ENCODE results near the gene MPPED1.

MPPED1 gene

DNA sequence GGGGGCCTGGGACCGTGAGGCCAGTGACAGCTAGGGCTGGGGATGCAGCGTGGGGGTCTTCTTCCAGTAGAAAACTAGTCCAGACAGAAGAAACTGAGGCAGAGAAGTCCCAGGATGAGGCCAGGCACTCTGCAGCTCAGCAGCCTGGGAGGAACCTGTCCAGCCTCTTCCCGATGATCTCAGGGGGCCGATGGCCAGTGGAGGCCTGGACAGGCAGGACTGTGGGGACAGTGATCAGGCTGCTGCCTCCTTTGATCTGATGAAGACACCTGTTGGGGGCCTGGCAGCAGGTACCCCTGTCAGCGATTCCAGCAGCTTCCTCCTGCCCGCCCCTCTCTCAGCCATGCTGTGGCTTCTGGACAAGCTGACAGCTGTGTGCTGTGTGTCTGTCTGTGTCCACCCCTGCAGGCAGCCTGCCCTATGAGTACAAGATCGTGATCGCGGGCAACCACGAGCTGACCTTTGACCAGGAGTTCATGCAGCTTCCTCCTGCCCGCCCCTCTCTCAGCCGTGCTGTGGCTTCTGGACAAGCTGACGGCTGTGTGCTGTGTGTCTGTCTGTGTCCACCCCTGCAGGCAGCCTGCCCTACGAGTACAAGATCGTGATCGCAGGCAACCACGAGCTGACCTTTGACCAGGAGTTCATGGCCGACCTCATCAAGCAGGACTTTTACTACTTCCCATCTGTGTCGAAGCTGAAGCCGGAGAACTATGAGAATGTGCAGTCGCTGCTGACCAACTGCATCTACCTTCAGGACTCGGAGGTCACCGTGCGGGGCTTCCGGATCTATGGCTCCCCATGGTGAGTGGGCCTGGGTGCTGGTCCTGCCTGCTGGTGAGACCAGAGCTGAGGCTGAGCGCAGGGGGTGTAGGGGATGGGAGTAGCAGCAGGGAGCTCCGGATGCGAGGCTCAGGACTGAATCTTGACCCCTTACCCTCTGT is 62.6 kb downstream of the MPPED1 start:
- DNase-seq: no peak

DNA sequence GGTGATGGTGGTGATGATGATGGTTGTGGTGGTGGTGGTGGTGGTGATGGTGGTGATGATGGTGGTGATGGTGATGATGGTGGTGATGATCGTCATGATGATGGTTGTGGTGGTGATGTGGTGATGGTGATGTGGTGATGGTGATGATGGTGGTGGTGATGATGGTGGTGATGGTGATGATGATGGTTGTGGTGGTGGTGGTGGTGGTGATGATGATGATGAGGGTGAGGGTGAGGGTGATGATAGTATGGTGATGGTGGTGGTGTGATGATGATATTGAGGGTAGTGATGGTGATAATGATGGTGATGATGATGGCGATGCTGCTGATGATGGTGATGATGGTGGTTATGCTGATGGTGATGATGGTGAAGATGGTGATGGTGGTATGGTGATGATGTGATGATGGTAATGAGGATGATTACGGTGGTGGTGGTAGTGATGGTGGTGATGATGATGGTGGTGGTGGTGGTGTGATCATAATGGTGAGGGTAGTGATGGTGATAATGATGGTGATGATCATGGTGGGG is 63.8 kb downstream of the MPPED1 start:
- DNase-seq: no peak

DNA sequence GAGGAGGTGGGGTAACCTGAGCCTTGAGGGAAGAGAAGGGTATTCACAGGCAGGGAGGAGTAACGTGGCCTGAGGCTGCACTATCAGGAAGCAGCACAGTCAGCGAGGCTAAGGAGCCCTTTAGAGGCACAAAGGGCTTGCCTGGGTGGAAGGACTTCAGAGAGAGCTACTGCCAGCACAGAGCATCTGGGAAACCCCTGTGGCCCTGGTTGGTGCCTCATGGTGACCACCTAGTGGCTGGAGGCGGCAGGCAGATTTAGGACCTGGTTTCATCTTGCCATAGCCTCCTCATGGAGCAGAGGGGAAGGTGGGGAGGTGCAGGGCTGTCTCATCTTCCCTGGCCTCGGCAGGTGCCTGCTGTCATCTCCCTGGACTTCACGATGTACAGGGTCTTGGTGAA is 64.5 kb downstream of the MPPED1 start:
- no peak for DNase-seq

DNA sequence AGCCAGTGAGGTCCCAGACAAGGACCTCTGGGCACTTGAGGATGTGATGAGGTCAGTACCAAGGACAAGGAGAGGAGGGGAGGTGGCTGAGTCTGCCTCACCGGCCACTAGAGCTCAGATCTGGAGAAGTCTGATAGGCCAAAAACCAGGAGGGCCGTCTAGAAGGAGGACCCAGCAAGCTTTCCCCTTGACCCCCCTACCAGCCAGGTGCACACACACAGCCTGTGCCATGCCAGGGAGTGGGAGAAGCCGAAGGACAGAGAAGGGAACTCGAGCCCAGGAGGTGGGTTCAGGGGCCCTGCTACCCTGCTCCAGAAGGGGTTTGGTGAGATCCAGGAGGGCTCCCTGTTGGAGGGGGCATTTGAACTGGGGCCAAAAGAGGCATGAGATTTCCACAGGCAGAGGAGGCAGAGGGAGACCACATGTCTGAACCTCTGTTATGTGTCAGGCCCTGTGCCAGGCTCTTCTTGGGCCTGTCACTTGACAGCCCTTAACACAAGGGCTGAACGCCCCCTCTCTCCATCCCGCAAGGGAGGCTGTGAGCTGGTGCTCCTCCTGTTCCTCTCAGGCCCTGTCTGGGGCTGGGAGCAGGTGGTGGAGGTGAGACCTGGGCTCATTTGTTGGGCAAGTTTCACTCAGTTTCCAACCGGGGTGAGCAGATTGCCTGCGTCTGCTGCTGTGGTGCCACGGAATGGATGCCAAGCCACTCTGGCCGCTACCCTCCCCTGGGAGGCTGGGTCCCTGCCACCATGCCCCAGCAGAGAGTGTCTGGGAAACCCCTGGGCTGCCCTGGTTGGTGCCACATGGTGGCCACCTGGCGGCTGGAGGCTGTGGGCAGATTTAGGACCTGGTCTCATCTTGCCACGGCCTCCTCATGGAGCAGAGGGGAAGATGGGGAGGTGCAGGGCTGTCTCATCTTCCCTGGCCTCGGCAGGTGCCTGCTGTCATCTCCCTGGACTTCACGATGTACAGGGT is 65.2 kb downstream of the MPPED1 start:
- no peak for DNase-seq

DNA sequence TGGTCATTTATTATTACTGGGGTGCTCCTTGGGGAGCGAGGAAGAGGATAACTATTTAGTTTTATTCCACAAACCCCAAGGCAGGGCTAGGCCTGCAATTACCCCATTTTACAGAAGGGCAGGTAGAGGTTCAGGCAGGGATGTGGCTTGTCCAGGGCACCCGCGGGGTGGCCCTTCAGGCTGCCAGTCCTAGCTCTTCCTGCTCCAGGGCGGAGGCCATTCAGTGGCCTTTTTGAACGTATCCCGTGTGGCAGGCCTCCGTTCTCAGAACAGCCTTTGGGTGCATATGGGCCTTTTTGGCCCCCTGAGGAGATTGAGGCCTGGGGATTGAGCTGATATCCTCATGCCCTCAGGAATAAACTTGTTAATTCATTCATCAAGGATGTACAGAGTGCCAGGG is 66.2 kb downstream of the MPPED1 start:
- DNase-seq: no peak

DNA sequence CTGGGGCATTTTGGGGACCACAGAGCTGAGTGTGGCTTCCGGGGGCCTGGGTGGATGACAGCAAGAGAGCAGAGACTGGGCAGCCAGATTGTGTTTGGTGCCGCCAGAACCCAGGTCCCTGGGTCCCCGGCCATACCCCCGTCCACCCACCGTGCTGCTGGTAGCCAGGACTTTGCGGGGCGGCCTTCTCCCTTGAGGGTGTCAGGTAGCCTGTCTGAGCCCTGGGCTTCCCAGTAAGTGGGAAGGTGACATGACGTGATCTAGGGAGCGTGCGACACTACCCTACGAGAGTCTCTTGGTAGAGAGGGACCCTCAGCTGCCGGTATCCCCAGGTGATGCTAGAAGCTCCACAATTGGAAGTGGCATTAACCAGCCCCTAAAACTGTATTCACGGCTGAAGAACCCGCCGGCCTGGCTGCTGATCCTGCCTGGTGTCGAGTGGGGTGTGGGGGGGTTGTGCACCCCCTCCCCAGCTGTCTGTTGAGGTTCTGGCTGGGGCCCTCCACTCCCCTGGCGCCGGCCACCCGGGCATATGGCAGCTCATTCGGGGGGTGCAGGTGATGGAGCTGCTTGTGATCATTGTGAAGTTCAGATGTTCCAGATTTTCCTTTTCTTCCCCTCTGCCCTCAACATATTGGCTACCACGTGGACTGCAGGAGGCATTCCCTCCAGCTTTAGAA is 66.9 kb downstream of the MPPED1 start:
- no peak for DNase-seq

DNA sequence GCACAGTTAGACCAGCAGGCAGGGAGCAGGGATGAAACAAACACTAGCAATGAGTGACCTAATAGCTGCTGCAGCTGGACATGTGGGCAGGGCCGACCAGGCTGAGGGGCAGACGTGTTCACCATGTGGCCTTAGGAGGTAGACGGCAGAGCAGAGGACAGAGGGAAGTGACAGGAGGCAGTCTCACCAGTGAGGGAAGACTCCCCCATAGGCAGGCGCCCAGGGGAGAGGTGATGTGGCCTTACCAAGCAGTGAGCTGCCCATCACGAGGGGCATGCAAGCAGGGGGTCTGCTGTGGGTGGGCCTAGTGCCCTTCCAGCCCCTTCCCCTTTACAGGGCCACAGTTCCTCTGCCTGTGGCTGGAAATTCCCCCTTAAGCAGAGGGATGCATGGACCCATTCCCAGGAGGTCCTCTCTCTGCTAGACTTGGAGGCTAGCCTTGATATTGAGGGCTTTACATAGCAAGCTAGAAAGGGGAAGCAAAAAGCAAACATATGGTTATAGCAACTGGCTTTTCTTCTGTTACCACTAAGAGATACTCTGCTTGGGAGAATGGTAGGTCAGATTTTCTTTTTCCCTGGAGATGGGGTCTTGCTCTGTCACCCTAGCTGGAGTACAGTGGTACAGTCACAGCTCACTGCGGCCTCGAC is 67.6 kb downstream of the MPPED1 start:
- no peak for DNase-seq

DNA sequence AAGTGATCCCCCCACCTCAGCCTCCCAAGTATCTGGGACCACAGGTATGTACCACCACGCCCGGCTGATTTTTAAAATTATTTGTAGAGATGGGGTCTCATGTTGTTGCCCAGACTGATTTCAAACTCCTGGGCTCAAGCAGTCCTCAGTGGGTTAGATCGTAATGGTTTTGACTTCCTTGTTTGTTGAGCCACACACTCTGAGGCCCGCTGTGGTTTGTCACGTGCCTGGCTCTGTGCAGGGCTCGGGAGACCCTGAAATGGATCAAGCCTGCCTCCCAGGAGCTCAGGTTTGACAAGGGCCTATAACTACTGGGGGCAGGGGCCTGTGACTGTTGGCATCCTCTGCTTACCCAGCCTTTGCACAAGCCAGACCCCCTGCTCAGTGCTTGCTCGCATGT is 68.1 kb downstream of the MPPED1 start:
- DNase-seq: no peak

DNA sequence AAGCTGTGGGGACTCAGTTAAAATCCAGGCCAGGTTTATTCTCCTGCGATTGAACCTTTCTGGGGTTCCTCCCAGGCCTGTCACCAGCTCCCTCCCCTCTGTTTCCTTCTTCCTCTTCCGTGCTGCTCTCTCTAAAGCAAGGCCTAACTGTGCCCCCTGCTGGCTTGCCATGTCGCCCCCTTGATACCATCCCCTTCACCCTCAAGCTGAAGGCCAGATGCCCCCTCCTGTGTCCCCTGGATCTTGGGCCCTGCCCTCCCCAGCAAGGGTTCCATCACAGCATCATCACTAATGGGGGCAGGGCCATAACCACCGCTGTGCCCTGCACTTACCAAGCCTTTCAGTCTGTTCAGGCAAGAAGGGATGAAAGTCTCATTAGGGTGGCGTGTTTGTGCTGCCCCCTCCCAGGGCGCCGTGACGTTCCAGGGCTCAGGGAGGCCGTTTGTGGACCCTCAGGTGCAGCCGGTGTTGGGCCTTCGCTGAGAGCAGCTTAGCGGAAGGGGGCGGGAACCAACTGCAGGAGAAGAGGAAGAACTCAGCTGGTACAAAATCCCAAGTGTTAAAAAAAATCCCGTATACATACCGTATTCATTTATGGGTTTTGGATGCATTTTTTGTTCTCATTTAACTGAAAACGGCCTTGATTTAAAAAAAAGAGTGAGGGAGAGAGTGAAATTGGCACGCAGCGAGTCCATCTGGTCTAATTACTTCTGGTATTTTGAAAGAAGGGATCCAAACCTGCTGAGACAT is 69.9 kb downstream of the MPPED1 start:
- DNase-seq: peak in 1 of 56 donors; percentile 36

DNA sequence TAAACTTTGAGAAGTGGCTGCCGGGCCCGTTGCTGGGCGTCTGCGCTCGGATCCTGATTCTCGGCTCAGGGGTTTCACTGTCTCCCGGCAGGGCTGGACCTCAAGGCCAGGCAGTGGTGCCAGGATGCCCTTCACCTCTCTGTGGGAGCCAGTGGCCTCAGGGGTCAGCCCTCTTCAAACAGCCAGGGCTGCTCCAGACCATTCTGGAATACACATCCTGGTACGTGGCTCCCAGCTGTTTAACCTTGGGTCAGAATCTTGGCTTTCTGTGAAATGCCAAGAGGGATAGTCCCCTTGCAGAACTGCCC is 70.5 kb downstream of the MPPED1 start:
- DNase-seq: no peak

DNA sequence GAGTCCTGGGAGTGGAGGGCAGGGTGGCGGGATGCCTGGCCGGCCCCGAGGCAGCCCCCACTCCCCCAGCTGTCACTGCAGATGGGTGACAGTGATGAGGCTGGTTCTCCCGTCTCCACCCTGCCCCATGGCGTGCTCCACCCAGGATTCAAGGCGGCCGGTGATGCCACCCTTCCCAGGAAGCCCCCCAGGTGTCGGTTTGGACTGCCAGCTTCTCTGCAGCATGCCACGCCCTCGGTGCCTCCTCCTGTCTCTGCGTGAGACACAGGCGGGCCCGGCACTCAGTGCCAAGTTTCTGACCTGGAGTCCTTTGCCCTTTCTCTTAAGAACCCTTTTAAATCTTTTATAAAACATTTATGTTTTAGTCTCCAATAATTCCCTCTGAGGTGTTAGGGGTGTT is 71.5 kb downstream of the MPPED1 start:
- DNase-seq: no peak

DNA sequence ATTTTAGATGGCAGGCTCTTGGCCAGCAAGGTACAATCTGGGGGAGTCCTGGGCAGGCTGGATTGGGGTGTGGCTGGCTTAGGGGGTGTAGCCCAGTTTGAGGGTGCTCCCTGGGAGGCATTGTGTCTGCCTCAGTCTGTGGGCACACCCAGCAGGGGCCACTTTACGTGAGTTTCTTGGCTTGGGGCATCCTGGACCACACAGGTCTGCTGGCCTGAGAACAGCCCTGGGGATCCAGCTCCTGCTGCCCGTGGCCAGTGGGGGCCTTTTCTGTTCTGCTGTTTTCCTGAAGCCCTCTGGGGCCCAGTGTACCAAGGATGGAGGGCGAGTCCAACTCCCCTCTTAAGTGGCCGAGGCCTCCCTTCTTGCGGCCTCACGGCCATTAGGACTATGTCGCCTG is 71.9 kb downstream of the MPPED1 start:
- no peak for DNase-seq

DNA sequence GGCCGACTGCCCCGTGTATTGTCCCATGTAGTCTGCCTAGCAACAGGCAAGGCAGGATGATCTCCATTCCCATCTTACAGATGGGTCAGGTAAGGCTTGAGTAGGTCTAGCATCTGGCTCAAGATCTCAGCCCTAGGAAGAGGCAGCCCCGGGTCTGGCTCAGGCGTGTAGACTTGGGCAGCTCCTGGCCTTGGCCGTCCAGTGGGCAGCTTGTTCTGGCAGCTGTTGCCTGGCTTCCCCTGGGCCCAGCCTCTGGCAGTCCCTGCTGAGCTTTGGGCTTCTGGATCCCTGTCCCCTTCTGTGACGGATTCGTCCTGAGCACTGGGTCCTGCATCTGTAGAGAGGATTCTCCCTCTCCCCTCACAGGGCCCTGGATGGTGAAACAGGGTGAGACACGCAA is 72.4 kb downstream of the MPPED1 start:
- DNase-seq: no peak

DNA sequence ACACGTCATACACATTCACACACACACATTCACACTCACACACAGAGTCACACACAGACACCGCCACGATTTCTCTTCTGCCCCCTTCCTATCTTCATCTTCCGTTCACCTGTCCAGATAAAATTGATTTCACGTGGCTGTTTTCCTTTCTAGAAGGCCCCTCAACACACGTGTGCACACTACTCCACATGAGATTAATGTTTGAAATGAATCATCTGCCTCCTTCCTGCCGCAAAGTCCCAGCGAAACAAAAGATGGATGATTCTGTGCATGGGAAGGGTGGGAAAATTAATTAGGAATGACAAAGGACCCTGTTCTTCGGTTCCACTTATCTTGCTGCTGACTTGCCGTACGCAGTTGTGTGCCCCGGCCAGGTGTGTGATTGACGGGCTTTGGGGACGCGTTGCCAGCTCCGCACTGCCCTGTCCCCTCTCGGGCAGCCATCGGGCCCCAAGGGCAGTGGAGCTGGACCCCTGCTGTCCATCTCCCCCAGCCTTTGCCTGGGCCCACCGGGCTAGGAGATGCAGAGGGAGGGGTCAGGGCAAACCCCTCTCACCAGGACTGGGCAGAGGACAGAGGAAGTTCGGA is 73.8 kb downstream of the MPPED1 start:
- DNase-seq: no peak

DNA sequence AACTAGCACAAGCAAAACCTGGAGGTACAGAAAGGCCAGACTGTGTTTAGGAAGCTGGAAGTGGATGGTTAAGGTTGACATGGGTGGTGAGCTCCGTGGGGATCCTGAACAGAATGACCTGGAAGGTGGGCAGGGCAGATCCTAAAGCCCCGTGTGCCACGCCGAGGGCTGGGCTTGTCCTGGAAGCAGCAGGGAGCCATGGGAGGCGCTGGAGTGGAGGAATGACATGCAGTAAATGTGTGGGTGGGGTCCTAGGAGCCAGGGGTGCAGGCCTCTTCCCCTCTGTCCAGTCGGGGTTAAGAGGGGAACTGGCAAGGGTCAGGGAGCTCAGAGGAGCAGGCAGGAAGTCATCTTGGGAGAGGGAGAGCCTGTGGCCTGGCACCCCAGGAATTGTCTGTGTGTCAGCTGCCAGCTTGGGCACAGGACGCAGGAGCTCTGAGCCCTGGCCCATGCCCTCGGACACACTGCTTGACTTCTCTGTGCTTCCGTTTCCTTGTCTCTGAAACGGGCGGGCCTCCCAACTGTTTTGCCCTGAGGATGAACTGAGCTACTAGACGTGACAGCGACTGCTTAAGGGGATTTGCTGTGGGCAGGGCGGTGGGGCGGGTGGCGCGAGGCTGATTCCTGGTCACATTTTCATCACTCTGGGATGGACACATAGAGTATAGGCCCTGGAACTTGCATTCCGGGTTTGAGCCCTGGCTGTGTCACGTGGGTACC is 75.7 kb downstream of the MPPED1 start:
- no peak for DNase-seq

DNA sequence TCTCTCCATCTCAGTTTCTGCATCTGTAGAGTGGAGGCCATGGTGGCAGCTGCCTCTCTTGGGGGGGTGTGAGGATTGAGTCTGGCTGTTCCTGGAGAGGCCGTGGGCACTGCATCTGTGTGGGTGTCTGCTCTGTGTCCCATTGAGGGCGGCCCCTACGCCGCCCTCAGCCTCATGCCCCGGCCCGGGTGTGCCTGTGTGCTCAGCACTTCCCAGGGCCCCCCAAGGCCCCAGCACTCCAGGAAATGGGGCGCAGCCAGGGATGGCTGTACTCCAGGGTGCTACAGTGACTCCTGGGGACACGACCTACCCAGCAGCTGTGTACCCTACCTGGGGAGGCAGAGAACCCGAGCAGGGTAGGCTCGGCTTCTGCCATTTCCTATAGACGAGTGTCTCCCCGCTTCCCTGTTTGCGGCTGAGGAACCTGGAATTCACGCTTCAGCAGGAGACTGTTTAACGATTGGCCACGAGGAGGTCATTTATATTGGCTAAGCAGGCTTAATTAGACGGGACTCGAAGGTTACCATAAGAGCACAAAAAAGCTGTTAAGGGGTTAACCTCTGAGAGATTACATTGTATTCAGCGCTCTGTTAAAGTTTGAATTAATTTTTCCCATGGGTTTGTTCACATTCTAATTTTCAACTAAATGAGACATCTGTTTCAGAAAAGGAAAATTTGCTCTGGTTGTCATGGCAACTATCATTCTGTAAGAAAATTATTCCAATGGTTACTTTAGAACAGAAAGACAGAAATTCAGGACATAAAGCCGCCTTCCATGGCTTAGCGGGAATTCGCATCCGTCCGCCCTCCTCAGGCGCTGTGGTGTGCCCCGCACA is 76.4 kb downstream of the MPPED1 start:
- DNase-seq: no peak

DNA sequence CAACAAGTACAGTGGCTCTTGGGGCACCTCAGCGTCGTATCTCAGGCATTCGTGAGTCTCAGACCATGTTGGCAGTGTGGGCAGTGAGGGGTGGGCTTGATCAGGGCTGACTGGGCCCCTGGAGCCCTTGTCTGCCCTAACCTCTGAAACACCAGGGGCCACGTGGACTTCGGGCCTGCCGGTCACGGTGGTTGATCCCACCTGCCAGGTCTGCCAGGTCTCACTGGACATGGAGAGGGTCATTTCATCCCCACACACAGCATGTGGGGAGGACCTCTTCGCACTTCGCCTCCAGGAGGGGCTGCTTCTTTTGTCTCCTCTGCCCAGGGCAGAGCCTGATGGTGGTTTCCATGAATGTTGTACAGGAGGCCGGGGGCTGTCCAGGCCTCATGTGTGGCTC is 77.1 kb downstream of the MPPED1 start:
- DNase-seq: peak in 1 of 56 donors; percentile 6

DNA sequence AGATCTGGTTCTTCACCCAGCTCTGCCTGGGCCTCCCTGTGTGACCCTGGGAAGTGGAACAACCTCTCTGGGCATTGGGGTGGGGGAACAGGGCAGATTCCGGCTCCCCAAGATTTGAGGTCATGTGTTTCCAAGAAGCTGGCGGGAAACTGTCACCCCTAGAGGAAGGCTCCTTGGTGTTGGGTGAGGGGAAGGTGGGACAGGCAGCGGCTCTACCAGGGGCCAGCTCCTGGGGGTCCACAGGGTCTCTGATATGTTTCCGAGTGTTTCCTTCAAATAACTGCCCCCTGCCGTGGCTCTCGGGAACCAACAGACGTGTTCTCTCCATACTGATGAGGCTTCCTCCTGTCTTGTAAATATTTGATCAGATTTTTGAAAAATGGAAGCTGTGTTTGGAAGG is 78.5 kb downstream of the MPPED1 start:
- DNase-seq: no peak
